Lower leg skin (tissue), 3 donors: Measurements from ENCODE around the gene TM4SF5.

Experiments
- POLR2A ChIP-seq, 2 donors: fragments of 450-650 bp; IDR thresholded peaks; one replicate each; pipeline ENCODE4 v1.6.1; 2016 to 2017; ENCODE audit warnings: antibody characterized with exemption in 2 of 2, mild to moderate bottlenecking in 1 of 2, moderate library complexity in 1 of 2
- TF ChIP-seq, protein P1 (sequence below), 3 donors: fragments of 450-650 bp; IDR thresholded peaks; one replicate each; pipeline ENCODE4 v1.5.1; 2016; ENCODE audit warnings: antibody characterized with exemption in 3 of 3, mild to moderate bottlenecking in 3 of 3, moderate library complexity in 2 of 3

DNA sequence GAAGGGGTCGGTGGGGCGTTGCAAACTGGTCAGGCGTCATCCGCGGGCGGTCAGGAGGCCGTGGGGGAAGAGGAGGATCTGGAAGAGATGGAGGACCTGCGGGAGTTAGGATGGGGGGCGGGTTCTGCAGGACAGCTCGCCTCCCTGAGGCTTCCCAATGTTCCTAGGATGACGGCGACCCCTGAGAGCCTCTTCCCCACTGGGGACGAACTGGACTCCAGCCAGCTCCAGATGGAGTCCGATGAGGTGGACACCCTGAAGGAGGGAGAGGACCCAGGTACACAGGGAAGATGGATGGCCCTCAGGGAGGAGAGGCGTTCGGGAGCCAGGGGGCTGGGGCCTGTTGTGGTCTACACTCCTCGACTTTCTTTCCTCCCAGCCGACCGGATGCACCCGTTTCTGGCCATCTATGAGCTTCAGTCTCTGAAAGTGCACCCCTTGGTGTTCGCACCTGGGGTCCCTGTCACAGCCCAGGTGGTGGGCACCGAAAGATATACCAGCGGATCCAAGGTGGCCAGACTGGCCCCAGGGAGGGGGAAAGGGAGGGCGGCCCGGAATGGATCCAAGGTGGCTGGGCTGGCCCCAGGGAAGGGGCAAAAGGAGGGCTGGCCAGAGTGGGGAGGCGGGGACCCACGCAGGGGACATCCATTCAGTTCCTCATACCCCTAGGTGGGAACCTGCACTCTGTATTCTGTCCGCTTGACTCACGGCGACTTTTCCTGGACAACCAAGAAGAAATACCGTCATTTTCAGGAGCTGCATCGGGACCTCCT, 36.1 kb downstream of the TM4SF5 start:
- TF ChIP-seq, protein P1, sequence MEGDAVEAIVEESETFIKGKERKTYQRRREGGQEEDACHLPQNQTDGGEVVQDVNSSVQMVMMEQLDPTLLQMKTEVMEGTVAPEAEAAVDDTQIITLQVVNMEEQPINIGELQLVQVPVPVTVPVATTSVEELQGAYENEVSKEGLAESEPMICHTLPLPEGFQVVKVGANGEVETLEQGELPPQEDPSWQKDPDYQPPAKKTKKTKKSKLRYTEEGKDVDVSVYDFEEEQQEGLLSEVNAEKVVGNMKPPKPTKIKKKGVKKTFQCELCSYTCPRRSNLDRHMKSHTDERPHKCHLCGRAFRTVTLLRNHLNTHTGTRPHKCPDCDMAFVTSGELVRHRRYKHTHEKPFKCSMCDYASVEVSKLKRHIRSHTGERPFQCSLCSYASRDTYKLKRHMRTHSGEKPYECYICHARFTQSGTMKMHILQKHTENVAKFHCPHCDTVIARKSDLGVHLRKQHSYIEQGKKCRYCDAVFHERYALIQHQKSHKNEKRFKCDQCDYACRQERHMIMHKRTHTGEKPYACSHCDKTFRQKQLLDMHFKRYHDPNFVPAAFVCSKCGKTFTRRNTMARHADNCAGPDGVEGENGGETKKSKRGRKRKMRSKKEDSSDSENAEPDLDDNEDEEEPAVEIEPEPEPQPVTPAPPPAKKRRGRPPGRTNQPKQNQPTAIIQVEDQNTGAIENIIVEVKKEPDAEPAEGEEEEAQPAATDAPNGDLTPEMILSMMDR (IDR thresholded peaks at IDR 0.05), result no peak
- no peak for TF ChIP-seq POLR2A (IDR thresholded peaks at IDR 0.05)
